ENCODE measurements around the gene GAS7.
"Not testable (repeated sequence)": the region's sequence is repeated elsewhere in the genome, so short reads cannot be mapped to it uniquely, and the experiment has no call there.

GAS7 gene

GRCh38 chr17:10099051-10099571 lies 99.3 kb downstream of the GAS7 start:
- DNase-seq (ENCODE audit: low read depth), result no peak
- TF ChIP-seq CTCF (IDR thresholded peaks at IDR 0.05; ENCODE audit: insufficient read depth, low read depth, low read length, missing control alignments), result no peak
- no peak overlapping the region for H3K4me3 ChIP-seq (ENCODE audit: low read depth, low read length)

GRCh38 chr17:10096596-10096995 lies 101.8 kb downstream of the GAS7 start:
- TF ChIP-seq CTCF (IDR thresholded peaks at IDR 0.05; ENCODE audit: insufficient read depth, low read depth, low read length, missing control alignments), result no peak
- DNase-seq (ENCODE audit: low read depth), result no peak

GRCh38 chr17:10095295-10095694 lies 103.1 kb downstream of the GAS7 start:
- not testable (repeated sequence) for DNase-seq (ENCODE audit: low read depth); H3K4me3 ChIP-seq (ENCODE audit: low read depth, low read length)

More at GRCh38 chr17:10096596-10096995, 101.8 kb downstream of the GAS7 start:
- no peak overlapping the region for H3K4me3 ChIP-seq (ENCODE audit: low read depth, low read length)

GRCh38 chr17:10094797-10095196 lies 103.6 kb downstream of the GAS7 start:
- DNase-seq (ENCODE audit: low read depth), result no peak
- TF ChIP-seq CTCF (IDR thresholded peaks at IDR 0.05; ENCODE audit: insufficient read depth, low read depth, low read length, missing control alignments), result no peak
- no peak overlapping the region for H3K4me3 ChIP-seq (ENCODE audit: low read depth, low read length)

GRCh38 chr17:10092595-10092994 lies 105.8 kb downstream of the GAS7 start:
- H3K4me3 ChIP-seq (ENCODE audit: low read depth, low read length), result no peak overlapping the region
- no peak for DNase-seq (ENCODE audit: low read depth)
- no peak for TF ChIP-seq CTCF (IDR thresholded peaks at IDR 0.05; ENCODE audit: insufficient read depth, low read depth, low read length, missing control alignments)

GRCh38 chr17:10091046-10091445 lies 107.4 kb downstream of the GAS7 start:
- no peak for TF ChIP-seq CTCF (IDR thresholded peaks at IDR 0.05; ENCODE audit: insufficient read depth, low read depth, low read length, missing control alignments)
- H3K4me3 ChIP-seq (ENCODE audit: low read depth, low read length), result no peak overlapping the region
- DNase-seq (ENCODE audit: low read depth), result no peak

- DNase-seq (ENCODE audit: low read depth), result no peak
- H3K4me3 ChIP-seq (ENCODE audit: low read depth, low read length), result no peak overlapping the region
- TF ChIP-seq CTCF (IDR thresholded peaks at IDR 0.05; ENCODE audit: insufficient read depth, low read depth, low read length, missing control alignments), result no peak
Observed at GRCh38 chr17:10089196-10089804, 109.1 kb downstream of the GAS7 start.

Data from GM12865 (cell line).